Ovary (tissue), 3 donors: Measurements from ENCODE around the gene SLC22A3.

Experiments
- EP300 ChIP-seq: sonication (generic); formaldehyde crosslinking; IDR thresholded peaks from one replicate; pipeline ENCODE4 v1.6.1; 2017; ENCODE audit warnings: antibody characterized with exemption
- POLR2A ChIP-seq: fragments of 450-650 bp; IDR thresholded peaks from one replicate; pipeline ENCODE4 v1.6.1; 2017; ENCODE audit warnings: antibody characterized with exemption, mild to moderate bottlenecking, moderate library complexity
- TF ChIP-seq, protein P1 (sequence below), 3 donors: fragments of 450-650 bp in 2 of 3; fragments of 200-600 bp in 1 of 3; IDR thresholded peaks; one replicate each; pipeline versions ENCODE4 v1.5.1 to v1.8.0; 2016 to 2022; ENCODE audit warnings: antibody characterized with exemption in 3 of 3, mild to moderate bottlenecking in 1 of 3
- donor health status: DM: no; HTN: no; CAD: no.

DNA sequence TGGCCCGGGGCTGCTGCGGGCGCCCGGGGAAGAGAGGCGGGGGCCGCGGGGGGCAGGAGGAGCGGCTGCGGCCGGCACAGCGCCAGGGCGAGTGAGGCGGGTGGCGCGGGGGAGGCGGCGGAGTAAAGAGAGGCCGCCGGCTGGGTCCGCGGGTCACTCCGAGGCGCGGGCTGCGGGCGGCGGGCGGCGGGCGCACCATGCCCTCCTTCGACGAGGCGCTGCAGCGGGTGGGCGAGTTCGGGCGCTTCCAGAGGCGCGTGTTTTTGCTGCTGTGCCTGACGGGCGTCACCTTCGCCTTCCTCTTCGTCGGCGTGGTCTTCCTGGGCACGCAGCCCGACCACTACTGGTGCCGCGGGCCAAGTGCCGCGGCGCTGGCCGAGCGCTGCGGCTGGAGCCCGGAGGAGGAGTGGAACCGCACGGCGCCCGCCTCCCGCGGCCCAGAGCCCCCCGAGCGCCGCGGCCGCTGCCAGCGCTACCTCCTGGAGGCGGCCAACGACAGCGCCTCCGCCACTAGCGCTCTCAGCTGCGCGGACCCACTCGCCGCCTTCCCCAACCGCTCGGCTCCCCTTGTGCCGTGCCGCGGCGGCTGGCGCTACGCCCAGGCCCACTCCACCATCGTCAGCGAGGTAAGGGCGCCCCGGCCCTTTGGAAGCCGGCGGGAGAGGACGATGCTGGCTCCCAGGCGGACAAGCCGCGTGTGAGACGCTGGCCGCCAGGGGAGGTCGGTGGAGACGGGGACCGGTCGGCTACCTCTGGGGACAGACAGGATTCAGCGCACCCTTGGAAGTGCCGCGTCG, at the start of gene SLC22A3:
- TF ChIP-seq POLR2A (peak; percentile 37), EP300 (no peak)
- TF ChIP-seq, protein P1, sequence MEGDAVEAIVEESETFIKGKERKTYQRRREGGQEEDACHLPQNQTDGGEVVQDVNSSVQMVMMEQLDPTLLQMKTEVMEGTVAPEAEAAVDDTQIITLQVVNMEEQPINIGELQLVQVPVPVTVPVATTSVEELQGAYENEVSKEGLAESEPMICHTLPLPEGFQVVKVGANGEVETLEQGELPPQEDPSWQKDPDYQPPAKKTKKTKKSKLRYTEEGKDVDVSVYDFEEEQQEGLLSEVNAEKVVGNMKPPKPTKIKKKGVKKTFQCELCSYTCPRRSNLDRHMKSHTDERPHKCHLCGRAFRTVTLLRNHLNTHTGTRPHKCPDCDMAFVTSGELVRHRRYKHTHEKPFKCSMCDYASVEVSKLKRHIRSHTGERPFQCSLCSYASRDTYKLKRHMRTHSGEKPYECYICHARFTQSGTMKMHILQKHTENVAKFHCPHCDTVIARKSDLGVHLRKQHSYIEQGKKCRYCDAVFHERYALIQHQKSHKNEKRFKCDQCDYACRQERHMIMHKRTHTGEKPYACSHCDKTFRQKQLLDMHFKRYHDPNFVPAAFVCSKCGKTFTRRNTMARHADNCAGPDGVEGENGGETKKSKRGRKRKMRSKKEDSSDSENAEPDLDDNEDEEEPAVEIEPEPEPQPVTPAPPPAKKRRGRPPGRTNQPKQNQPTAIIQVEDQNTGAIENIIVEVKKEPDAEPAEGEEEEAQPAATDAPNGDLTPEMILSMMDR (IDR thresholded peaks at IDR 0.05): peak; percentile 4 to 34 (median 18)
